Hematopoietic multipotent progenitor cell treated with erythropoietin and hydrocortisone succinate and interleukin-3 and kit ligand, for 4 days (in vitro differentiated cells): ENCODE measurements around the gene RTP3.

Experiments used
- DNase-seq: peaks from one replicate; pipeline ENCODE4 v3.0.0-alpha.2; 2015

RTP3 gene

DNA sequence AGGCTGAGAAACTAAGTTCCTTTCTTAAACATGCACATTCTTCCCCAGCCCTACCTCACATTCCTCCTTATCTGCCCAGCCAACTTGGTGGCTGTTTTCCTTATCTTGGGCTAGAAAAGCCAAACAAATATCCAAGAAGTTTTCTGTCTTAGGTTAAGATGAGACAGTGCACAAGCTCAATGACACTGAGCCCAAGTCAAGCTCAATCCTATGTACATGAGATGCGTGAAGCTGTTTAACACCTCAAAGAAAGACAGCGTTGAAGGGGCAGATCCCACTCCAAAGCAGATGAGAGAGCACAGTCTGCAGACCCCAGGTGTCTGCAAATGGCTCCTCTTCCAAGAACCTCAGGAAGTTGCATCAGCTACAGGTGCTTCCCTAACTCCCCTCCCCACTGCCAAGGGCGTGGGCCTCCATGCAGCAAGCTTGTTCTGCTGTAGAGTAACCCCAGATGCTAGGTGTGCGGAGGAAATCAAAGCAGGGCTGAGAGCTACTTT is 51.7 kb downstream of the RTP3 start:
- DNase-seq, result peak; percentile 84

DNA sequence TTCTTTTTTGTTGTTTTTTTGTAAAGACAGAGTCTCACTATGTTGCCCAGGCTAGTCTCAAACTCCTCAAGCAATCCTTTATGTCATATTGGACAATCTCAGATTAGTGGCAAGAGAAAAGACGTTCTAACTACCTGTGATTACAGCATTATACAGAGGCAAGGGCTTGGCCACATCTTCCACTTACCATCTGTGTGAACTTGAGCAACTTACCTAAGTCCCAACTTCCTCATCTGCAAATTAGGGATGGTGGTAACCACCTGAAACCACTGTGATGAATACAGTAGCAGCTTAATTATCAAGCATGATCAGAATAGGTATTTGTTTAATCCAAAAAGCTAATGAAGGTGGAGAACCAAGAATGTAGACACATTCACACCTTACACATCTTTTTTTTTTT is 52.2 kb downstream of the RTP3 start:
- DNase-seq, result peak; percentile 36
